ENCODE data around the gene KRTAP10-2. TPM values are rescaled to one million over a fixed set of nuclear protein-coding genes. Genes with fewer than 3 reads are reported as not detected.

The KRTAP10-2 gene
- total and polyA plus RNA-seq, 7 donors: not detected

- peaks cover 0 to 14% (median 0%) of the 10 kb centered on the region in 3 donors for H3K27me3 ChIP-seq
These were observed 21.8 kb upstream of the KRTAP10-2 start for GRCh38 chr21:44572959-44573583.

DNA sequence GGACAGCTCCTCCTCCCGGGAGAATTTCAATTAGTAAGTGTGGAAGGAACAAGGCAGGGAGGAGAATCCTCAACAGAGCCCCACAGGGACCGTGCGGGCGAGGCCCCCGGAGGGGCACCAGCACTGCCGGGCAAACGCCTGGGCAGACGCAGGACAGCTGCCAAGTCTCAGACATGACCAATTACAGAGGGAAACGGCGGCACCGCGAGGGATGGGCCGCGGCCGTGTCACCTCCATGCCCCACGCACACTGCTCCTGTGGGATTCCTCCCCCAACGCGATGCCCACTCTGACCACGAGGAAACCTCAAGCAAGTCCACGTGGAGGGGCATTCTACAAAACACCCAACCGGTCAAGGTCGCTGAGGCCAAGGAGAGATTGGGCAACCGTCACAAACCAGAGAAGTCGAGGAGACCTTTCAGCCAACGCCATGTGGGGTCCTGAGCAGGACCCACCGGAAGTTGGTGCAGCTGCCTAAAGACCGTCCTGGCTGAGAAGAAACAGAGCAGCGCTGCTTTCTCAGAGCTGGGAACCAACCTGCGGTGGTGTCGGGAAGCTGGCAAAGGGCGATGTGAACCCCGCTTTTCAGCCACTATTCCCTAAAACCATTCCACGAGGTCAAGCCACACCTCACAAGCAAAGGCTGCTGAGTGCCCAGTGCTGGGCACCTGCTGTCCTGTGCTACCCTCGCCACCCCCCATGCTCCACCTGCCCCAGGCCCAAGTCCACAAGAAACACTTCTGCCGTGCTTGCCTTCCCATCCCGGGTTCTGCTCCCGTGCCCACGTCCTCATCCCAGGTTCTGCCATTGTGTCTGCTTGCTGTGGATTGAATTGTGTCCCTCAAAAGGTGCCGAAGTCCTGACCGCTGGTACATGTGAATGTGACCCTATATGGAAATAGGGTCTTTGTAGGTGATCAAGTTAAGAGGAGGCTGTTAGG is 20.8 kb upstream of the KRTAP10-2 start:
- intact Hi-C loops (cut with DNase I): no loop called here
- peaks cover 0 to 3% (median 0%) of the 10 kb centered on the region in 4 donors for H3K9me3 ChIP-seq
- WGBS, 2 donors: 90 to 91% methylated on average over 40 of the region's 40 CpGs

More at GRCh38 chr21:44572959-44573583, 21.8 kb upstream of the KRTAP10-2 start:
- TF ChIP-seq POLR2AphosphoS5 (IDR thresholded peaks at IDR 0.05) (no peak), EP300 (IDR thresholded peaks at IDR 0.05) (no peak), POLR2A (IDR thresholded peaks at IDR 0.05) (no peak), CTCF (IDR thresholded peaks at IDR 0.05) (no peak)
- Histone ChIP-seq H3K4me1 (no peaks in the 10 kb centered on the region), H3K4me3 (no peak overlapping the region), H3K9me3 (peaks cover 0 to 3% (median 2%) of the 10 kb centered on the region in 4 donors), H3K27ac (no peak overlapping the region), H3K36me3 (no peaks in the 10 kb centered on the region)
- intact Hi-C loops (cut with DNase I): no loop called here
- WGBS, 2 donors: 85 to 87% methylated on average over 15 of the region's 15 CpGs
- DNase-seq: no peak

DNA sequence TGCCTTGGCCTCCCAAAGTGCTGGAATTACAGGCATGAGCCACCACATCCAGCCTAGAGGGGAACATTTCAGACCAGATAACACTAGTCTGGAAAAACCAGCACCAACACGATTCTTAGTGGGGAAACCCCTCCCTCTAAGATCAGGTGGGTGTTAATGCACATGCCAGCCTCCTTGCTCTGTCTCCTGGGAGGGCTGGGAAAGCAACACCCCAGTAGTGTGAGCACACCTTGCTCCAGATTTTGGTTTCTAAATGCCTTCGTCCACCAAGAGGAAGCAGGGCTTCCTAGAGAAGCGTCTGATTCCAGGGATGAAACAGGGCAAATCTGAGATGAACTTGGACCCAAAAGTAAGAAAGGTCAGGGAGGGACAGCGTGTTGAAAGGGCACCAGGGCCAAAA is 20.0 kb upstream of the KRTAP10-2 start:
- TF ChIP-seq POLR2A (IDR thresholded peaks at IDR 0.05): no peak
- TF ChIP-seq EP300 (IDR thresholded peaks at IDR 0.05): no peak
- no peak for TF ChIP-seq POLR2AphosphoS5 (IDR thresholded peaks at IDR 0.05)
- TF ChIP-seq CTCF (IDR thresholded peaks at IDR 0.05): no peak
- WGBS, 2 donors: 68 to 81% methylated on average over 4 of the region's 4 CpGs
- no peak for DNase-seq
- H3K4me1 ChIP-seq: no peaks in the 10 kb centered on the region
- intact Hi-C loops (cut with DNase I): no loop called here
- H3K4me3 ChIP-seq: no peak overlapping the region
- no peaks in the 10 kb centered on the region for H3K36me3 ChIP-seq
- H3K27me3 ChIP-seq: peaks cover 0 to 14% (median 0%) of the 10 kb centered on the region in 3 donors
- H3K27ac ChIP-seq: no peak overlapping the region
- peaks cover 0 to 3% (median 0%) of the 10 kb centered on the region in 4 donors for H3K9me3 ChIP-seq

More for the DNA sequence above, 20.8 kb upstream of the KRTAP10-2 start:
- TF ChIP-seq POLR2A (IDR thresholded peaks at IDR 0.05) (no peak), POLR2AphosphoS5 (IDR thresholded peaks at IDR 0.05) (no peak), EP300 (IDR thresholded peaks at IDR 0.05) (no peak), CTCF (IDR thresholded peaks at IDR 0.05) (no peak)
- Histone ChIP-seq H3K4me1 (no peaks in the 10 kb centered on the region), H3K36me3 (no peaks in the 10 kb centered on the region), H3K4me3 (no peak overlapping the region), H3K27ac (no peak overlapping the region), H3K27me3 (peaks cover 0 to 14% (median 0%) of the 10 kb centered on the region in 3 donors)
- DNase-seq: peak; percentile 57

DNA sequence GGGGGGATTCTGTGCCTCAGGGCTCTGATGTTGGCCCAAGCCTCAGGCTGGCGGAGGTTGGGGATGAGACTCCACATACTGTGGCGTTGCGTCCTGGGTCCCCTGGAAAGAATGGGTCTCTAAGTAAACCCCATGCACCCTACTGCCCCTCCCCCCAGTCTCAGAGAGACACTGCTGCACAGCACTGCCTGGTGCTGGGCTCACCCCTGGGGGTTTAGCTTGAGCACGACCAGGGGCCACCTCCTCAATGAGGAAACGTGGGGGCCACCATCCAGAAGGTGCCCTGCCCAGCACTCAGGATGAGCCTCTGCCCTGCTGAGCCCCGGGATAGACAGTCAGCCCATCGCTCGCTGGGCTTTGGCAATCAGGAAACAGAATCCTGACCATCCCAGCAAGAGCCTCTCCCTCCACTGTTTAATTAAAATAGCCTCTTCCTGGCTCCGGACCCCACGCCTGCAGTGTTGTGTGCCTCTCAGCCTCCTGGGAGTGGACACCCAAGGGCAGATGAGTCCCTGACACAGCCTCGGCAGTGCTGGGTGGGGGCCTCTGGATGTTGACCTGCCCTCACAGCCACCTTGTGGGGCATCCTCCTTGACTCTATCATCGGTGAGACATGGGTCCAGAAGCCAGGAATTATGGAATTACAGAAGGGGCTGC is 18.7 kb upstream of the KRTAP10-2 start:
- 87 to 88% methylated on average over 12 of the region's 12 CpGs for WGBS, 2 donors
- H3K27me3 ChIP-seq: peaks cover 0 to 14% (median 0%) of the 10 kb centered on the region in 3 donors
- no peaks in the 10 kb centered on the region for H3K36me3 ChIP-seq
- H3K4me3 ChIP-seq: no peak overlapping the region
- TF ChIP-seq EP300 (IDR thresholded peaks at IDR 0.05): no peak
- TF ChIP-seq POLR2AphosphoS5 (IDR thresholded peaks at IDR 0.05): no peak
- TF ChIP-seq POLR2A (IDR thresholded peaks at IDR 0.05): no peak
- no peak for TF ChIP-seq CTCF (IDR thresholded peaks at IDR 0.05)
- DNase-seq: peak; percentile 62
- no peak overlapping the region for H3K27ac ChIP-seq
- H3K4me1 ChIP-seq: no peaks in the 10 kb centered on the region
- peaks cover 0 to 3% (median 0%) of the 10 kb centered on the region in 4 donors for H3K9me3 ChIP-seq
- intact Hi-C loops (cut with DNase I): no loop called here

All from sigmoid colon (tissue), 7 donors.